Measurements from ENCODE around the gene KLRB1. TPM values are rescaled to one million over a fixed set of nuclear protein-coding genes. Genes with fewer than 3 reads are reported as not detected.
"Not testable (repeated sequence)": the region's sequence is repeated elsewhere in the genome, so short reads cannot be mapped to it uniquely, and the experiment has no call there.

Gene KLRB1
- total RNA-seq, 1 donor from 2014 or later: 0.32 TPM

DNA sequence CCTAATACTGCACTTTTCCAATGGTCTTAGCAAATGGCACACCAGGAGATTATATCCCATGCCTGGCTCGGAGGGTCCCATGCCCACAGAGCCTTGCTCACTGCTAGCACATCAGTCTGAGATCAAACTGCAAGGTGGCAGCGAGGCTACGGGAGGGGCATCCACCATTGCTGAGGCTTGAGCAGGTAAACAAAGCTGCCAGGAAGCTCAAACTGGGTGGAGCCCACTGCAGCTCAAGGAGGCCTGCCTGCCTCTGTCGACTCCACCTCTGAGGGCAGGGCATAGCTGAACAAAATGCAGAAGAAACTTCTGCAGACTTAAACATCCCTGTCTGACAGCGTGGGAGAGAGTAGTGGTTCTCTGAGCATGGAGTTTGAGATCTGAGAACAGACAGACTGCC, 2.9 kb upstream of the KLRB1 start:
- H3K4me3 Mint-ChIP-seq (ENCODE audit: low read depth); H3K27me3 Mint-ChIP-seq (ENCODE audit: low read depth); intact Hi-C loops (cut with micrococcal nuclease); H3K27ac Mint-ChIP-seq; DNase-seq (ENCODE audit: low spot score): not testable (repeated sequence)
- H3K9me3 Mint-ChIP-seq: peaks cover 39% of the 10 kb centered on the region
- H3K36me3 Mint-ChIP-seq (ENCODE audit: low read depth): peaks cover 40% of the 10 kb centered on the region
- peaks cover 37% of the 10 kb centered on the region for H3K4me1 Mint-ChIP-seq (ENCODE audit: low read depth)

DNA sequence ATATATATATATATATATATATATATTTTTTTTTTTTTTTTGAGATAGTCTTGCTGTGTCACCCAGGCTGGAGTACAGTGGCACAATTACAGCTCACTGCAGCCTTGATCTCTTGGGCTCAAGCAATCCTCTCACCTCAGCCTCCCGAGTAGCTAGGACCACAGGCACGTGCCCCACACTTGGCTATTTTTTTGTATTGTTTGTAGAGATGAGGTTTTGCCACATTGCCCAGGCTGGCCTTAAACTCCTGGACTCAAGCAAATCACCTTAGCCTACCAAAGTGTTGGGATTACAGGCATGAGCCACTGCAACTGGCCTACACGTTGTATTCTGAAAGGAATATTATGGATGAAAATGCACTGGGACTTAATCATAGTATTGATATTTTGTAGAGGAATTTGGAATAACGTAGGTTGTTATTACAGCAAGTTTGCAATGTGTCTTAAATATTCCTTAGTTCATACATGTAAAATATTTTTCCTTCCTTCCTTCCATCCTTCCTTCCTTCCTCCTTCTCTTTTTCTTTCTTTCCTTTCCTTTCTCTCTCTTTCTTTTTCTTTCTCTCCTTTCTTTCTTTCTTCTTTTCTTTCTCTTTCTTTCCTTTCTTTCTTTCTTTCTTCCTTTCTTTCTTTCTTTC, 862 bp downstream of the KLRB1 start:
- intact Hi-C loops (cut with micrococcal nuclease): no loop called here
- Mint-ChIP-seq H3K4me1 (ENCODE audit: low read depth) (peaks cover 13% of the 10 kb centered on the region), H3K9me3 (peaks cover 25% of the 10 kb centered on the region), H3K4me3 (ENCODE audit: low read depth) (no peak overlapping the region), H3K27ac (no peak overlapping the region), H3K36me3 (ENCODE audit: low read depth) (peaks cover 22% of the 10 kb centered on the region), H3K27me3 (ENCODE audit: low read depth) (peaks cover 3% of the 10 kb centered on the region)
- no peak for DNase-seq (ENCODE audit: low spot score)

DNA sequence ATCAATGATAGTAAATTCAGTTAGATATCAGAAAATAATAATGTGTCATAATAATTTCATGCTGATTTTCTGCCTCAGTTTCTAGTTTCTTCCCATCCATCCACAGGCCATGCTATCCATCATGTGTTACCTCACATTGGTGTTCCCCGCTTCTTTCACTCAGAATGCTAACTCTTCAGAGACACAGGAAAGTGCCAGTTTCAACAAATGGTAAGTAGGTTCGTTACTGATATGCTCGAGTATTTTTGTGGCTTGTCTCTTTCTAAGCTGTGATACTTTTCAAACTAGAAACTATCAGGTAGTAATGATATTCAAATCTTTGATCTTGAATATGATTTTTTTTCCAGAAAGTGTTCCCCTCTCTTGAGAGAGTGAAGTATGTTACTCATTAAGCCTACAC, 1.5 kb downstream of the KLRB1 start:
- Mint-ChIP-seq H3K36me3 (ENCODE audit: low read depth) (peaks cover 17% of the 10 kb centered on the region), H3K27me3 (ENCODE audit: low read depth) (peaks cover 5% of the 10 kb centered on the region), H3K27ac (no peak overlapping the region), H3K4me3 (ENCODE audit: low read depth) (no peak overlapping the region), H3K9me3 (peaks cover 18% of the 10 kb centered on the region), H3K4me1 (ENCODE audit: low read depth) (peaks cover 12% of the 10 kb centered on the region)
- intact Hi-C loops (cut with micrococcal nuclease): no loop called here
- no peak for DNase-seq (ENCODE audit: low spot score)

DNA sequence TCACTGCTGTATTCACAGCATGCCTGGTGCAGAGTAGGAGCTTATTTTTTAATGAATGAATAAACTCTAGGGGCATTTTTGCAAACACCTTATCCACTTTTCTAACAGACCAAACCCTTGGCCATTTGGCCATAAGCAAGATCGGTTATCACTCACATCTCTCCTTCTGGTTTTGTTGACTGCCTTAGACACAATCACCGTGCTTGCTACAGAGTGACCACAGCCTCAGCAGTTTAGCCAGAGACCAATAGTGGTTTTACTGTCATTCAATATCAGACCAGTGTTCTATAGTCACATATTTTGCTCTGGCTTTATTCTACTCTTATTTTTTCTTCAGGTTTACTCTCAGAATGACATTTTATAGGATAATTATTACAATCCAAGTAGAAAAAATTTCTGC, 2.2 kb downstream of the KLRB1 start:
- no peak overlapping the region for H3K27ac Mint-ChIP-seq
- no peak for DNase-seq (ENCODE audit: low spot score)
- H3K36me3 Mint-ChIP-seq (ENCODE audit: low read depth): peaks cover 17% of the 10 kb centered on the region
- H3K9me3 Mint-ChIP-seq: peaks cover 15% of the 10 kb centered on the region
- H3K27me3 Mint-ChIP-seq (ENCODE audit: low read depth): peaks cover 6% of the 10 kb centered on the region
- intact Hi-C loops (cut with micrococcal nuclease): no loop called here
- H3K4me3 Mint-ChIP-seq (ENCODE audit: low read depth): no peak overlapping the region
- peaks cover 9% of the 10 kb centered on the region for H3K4me1 Mint-ChIP-seq (ENCODE audit: low read depth)

DNA sequence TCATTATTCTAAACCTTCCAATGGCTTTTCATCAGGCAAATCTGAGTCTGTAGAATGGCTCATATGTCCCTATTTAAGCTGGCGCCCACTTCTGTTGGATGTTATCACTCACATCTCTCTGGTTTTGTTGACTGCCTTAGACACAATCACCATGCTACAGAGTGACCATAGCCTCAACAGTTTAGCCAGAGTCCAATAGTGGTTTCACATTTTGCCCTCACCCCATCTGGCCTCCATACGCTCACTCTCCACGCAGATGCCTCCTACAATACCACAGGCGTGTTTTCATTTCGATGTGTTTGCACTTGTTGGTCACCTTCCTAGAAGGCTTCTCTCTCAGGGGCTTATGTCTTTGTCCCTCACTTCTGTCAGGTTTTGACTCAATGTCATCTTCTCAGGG, 3.4 kb downstream of the KLRB1 start:
- H3K4me1 Mint-ChIP-seq (ENCODE audit: low read depth): peaks cover 8% of the 10 kb centered on the region
- no peak for DNase-seq (ENCODE audit: low spot score)
- peaks cover 6% of the 10 kb centered on the region for H3K36me3 Mint-ChIP-seq (ENCODE audit: low read depth)
- no peak overlapping the region for H3K27ac Mint-ChIP-seq
- H3K27me3 Mint-ChIP-seq (ENCODE audit: low read depth): peaks cover 11% of the 10 kb centered on the region
- H3K9me3 Mint-ChIP-seq: peaks cover 3% of the 10 kb centered on the region
- H3K4me3 Mint-ChIP-seq (ENCODE audit: low read depth): no peak overlapping the region
- intact Hi-C loops (cut with micrococcal nuclease): no loop called here

DNA sequence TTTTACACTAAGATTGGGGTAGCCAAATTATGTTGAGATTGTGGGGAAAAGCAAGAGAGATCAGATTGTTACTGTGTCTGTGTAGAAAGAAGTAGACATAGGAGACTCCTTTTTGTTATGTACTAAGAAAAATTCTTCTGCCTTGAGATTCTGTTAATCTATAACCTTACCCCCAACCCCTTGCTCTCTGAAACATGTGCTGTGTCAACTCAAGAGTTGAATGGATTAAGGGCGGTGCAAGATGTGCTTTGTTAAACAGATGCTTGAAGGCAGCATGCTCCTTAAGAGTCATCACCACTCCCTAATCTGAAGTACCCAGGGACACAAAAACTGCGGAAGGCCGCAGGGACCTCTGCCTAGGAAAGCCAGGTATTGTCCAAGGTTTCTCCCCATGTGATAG, 7.3 kb downstream of the KLRB1 start:
- intact Hi-C loops (cut with micrococcal nuclease); H3K36me3 Mint-ChIP-seq (ENCODE audit: low read depth); DNase-seq (ENCODE audit: low spot score); H3K4me1 Mint-ChIP-seq (ENCODE audit: low read depth); H3K9me3 Mint-ChIP-seq; H3K27ac Mint-ChIP-seq; H3K4me3 Mint-ChIP-seq (ENCODE audit: low read depth): not testable (repeated sequence)
- peaks cover 18% of the 10 kb centered on the region for H3K27me3 Mint-ChIP-seq (ENCODE audit: low read depth)

DNA sequence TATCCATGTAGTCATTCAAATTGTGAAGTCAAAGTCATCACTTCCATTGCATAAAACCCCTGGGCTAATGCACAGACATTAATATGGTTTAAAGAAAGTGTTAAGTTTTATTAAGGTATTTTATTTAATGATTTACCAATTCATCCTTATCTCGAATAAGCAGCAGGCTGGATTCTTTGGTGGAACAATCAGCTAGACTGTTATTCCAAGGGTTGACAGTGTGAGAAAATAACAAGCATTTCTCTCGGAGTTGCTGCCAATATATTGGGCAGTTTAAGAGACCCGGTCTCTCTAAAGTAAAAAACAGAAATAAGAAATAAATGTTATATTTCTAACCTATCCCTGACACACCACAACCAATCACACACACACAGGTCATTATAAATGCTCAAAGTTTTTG, 9.4 kb downstream of the KLRB1 start:
- Mint-ChIP-seq H3K4me3 (ENCODE audit: low read depth) (no peak overlapping the region), H3K4me1 (ENCODE audit: low read depth) (no peaks in the 10 kb centered on the region)
- intact Hi-C loops (cut with micrococcal nuclease): no loop called here

DNA sequence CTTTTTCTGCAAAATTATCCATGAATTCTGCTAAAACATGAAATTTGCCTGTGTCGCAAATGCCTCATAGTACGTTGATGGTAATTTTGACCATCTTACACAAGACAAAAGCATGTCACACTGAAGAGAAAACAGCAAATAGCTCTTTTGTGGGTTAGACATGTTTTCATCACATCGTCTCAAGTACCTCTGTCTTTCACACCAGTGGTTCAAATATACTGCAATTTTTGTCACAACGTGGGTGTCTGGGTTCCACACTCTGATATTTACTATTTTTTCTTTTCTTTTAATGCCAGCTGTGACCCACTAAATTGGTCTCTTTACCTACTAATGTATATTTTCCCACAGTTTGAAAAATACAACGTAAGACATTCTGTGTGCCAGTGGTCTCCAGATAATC, 10.4 kb downstream of the KLRB1 start:
- peaks cover 29% of the 10 kb centered on the region for H3K27me3 Mint-ChIP-seq (ENCODE audit: low read depth)
- intact Hi-C loops (cut with micrococcal nuclease): no loop called here
- H3K27ac Mint-ChIP-seq: no peak overlapping the region
- H3K4me1 Mint-ChIP-seq (ENCODE audit: low read depth): no peaks in the 10 kb centered on the region
- H3K9me3 Mint-ChIP-seq: no peaks in the 10 kb centered on the region
- DNase-seq (ENCODE audit: low spot score): no peak
- no peaks in the 10 kb centered on the region for H3K36me3 Mint-ChIP-seq (ENCODE audit: low read depth)
- no peak overlapping the region for H3K4me3 Mint-ChIP-seq (ENCODE audit: low read depth)

More for the DNA sequence above, 9.4 kb downstream of the KLRB1 start:
- no peak for DNase-seq (ENCODE audit: low spot score)
- H3K9me3 Mint-ChIP-seq: no peaks in the 10 kb centered on the region
- no peak overlapping the region for H3K27ac Mint-ChIP-seq
- H3K27me3 Mint-ChIP-seq (ENCODE audit: low read depth): peaks cover 29% of the 10 kb centered on the region
- no peaks in the 10 kb centered on the region for H3K36me3 Mint-ChIP-seq (ENCODE audit: low read depth)

DNA sequence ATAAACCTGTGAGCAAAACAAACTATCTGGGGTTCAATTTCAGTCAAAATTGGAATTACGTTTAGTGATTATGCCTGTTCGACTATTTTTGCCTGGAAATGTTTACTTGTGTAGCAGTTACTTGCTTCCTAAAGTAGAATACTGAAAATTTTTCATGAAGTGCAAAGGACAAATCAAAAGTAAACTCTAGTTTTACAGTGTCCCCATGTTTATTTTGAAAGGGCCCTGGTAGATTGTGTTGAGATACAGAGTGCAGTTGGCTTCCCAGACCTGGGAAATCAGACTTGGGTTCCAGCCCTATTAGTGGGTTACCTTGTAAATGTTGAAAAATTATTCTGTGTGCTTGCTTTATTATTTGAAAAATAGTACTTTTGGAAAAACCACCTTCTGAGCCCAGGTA, 17.3 kb downstream of the KLRB1 start:
- intact Hi-C loops (cut with micrococcal nuclease): no loop called here
- peaks cover 22% of the 10 kb centered on the region for H3K27me3 Mint-ChIP-seq (ENCODE audit: low read depth)

DNA sequence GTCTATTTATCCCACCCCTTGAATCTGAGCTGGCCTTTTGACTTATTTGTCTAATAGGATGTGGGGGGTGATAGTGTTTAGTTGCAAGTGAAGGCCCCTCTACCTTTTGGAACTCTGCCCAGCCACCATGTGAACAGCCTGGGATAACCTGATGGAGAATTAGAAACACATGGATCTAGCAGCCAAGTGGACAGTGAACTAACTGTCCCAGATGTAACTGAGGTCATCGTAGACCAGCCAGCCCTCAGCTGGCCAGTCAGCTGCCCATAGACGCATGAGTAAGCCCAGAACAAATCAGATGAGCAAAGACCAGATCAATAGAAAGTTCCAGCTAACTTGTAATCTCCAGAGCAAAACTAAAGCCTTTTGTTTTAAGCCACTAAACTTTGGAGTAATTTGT, 19.0 kb downstream of the KLRB1 start:
- Mint-ChIP-seq H3K4me3 (ENCODE audit: low read depth) (no peak overlapping the region), H3K27me3 (ENCODE audit: low read depth) (peaks cover 9% of the 10 kb centered on the region)
- intact Hi-C loops (cut with micrococcal nuclease): no loop called here

More for the DNA sequence above, 17.3 kb downstream of the KLRB1 start:
- Mint-ChIP-seq H3K36me3 (ENCODE audit: low read depth) (no peaks in the 10 kb centered on the region), H3K4me1 (ENCODE audit: low read depth) (no peaks in the 10 kb centered on the region), H3K9me3 (no peaks in the 10 kb centered on the region), H3K4me3 (ENCODE audit: low read depth) (no peak overlapping the region), H3K27ac (no peak overlapping the region)
- no peak for DNase-seq (ENCODE audit: low spot score)

DNA sequence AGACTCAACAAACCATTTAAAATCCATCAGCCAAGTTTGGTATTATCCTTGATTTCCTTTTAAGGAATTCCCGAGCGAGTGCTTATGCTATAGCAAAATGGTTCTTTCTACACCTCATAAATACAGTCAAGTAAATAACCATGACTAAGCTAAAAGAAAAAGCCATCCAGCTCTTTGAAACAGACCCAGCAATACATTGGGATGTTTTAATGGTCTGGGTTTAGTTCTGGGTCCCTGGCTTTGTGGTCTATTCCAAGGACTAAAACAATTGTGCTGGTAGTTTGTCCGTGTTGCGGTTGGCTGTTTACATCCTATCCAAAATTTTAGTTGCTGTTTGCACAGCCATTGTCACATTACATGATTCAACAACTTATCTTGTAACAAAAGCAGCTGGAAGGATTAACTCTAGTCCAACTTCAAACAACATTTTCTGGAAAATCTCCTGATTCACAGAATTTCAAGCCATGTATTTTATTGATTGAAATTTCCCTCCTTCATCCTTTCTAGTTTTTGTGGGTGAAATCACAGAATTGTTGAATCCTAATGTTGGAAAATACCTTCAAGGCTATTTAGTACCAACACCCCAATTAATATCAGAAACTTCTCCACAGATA, 19.6 kb downstream of the KLRB1 start:
- DNase-seq (ENCODE audit: low spot score): no peak
- H3K4me1 Mint-ChIP-seq (ENCODE audit: low read depth): no peaks in the 10 kb centered on the region
- intact Hi-C loops (cut with micrococcal nuclease): no loop called here

More for the DNA sequence above, 19.0 kb downstream of the KLRB1 start:
- DNase-seq (ENCODE audit: low spot score): no peak
- H3K4me1 Mint-ChIP-seq (ENCODE audit: low read depth): no peaks in the 10 kb centered on the region
- no peaks in the 10 kb centered on the region for H3K9me3 Mint-ChIP-seq
- H3K36me3 Mint-ChIP-seq (ENCODE audit: low read depth): no peaks in the 10 kb centered on the region
- no peak overlapping the region for H3K27ac Mint-ChIP-seq

DNA sequence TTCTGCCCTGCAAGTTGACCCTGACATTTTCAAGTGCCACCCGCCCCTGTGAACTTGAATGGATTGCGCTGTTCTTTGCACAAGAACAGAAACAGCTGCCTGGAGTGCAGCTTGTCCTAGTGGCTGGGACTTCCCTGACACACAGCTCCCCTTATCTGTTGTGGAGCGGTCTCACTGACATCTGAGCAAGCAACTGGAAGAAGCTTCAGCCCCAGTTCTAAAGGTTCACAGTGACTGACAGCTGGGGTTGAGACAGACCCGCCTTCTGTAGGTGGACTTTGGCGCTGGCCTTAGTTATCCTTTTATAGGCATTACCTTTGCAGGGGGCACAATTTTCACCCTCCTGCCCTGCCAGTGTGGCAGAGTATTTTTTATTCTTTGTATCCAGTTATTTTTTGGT, 30.0 kb downstream of the KLRB1 start:
- H3K27me3 Mint-ChIP-seq (ENCODE audit: low read depth); H3K36me3 Mint-ChIP-seq (ENCODE audit: low read depth); H3K27ac Mint-ChIP-seq; DNase-seq (ENCODE audit: low spot score); H3K9me3 Mint-ChIP-seq; H3K4me1 Mint-ChIP-seq (ENCODE audit: low read depth); H3K4me3 Mint-ChIP-seq (ENCODE audit: low read depth); intact Hi-C loops (cut with micrococcal nuclease): not testable (repeated sequence)

More for the DNA sequence above, 19.6 kb downstream of the KLRB1 start:
- no peak overlapping the region for H3K27ac Mint-ChIP-seq
- no peaks in the 10 kb centered on the region for H3K9me3 Mint-ChIP-seq
- no peak overlapping the region for H3K4me3 Mint-ChIP-seq (ENCODE audit: low read depth)
- peaks cover 7% of the 10 kb centered on the region for H3K27me3 Mint-ChIP-seq (ENCODE audit: low read depth)
- H3K36me3 Mint-ChIP-seq (ENCODE audit: low read depth): no peaks in the 10 kb centered on the region

DNA sequence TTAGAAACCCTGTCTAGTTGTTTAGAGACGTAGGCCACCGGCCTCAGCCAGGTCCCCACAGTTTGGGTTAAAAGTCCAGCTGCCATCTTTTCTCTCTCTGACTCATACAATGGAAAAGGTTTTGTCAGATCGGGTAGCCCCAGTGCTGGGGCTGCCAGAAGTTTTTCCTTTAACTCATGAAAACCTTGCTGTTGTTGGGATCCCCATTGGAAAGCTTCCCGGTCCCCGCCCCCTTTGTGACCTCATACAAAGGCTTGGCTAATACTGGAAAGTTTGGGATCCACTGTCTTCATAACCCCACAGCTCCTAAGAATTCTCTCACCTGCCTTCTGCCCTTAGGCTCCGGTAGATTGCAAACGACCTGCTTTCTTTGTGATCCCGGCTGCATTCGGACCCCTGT, 40.6 kb downstream of the KLRB1 start:
- H3K27ac Mint-ChIP-seq; H3K9me3 Mint-ChIP-seq; intact Hi-C loops (cut with micrococcal nuclease); H3K36me3 Mint-ChIP-seq (ENCODE audit: low read depth); H3K4me3 Mint-ChIP-seq (ENCODE audit: low read depth); H3K27me3 Mint-ChIP-seq (ENCODE audit: low read depth); DNase-seq (ENCODE audit: low spot score); H3K4me1 Mint-ChIP-seq (ENCODE audit: low read depth): not testable (repeated sequence)
